Right renal pelvis (tissue), 4 donors: ENCODE data around the gene CLDN5. TPM values are rescaled to one million over a fixed set of nuclear protein-coding genes. Genes with fewer than 3 reads are reported as not detected.

ENCODE experiments used
- DNase-seq, 4 donors: peaks; one replicate each; pipeline ENCODE4 v3.0.0-alpha.2; 2013; ENCODE audit warnings: low read depth in 4 of 4, low spot score in 3 of 4, missing footprints in 1 of 4
- polyA plus RNA-seq, 4 donors: library from polyadenylated mRNA; unstranded; fragments of 120-200 nt; gene quantifications; one replicate each; pipeline ENCODE4 v1.2.1, GENCODE V29; 2013; ENCODE audit not compliant: insufficient read length in 4 of 4

Gene CLDN5
- polyA plus RNA-seq, result 10 to 100 TPM; 24.1 to 51.9 (median 26.2) TPM

- peak in 1 of 4 donors; percentile 32 for DNase-seq
These were observed at the start of gene CLDN5 for GRCh38 chr22:19524170-19525115. Gene CLDN5, minus strand, starts transcription at chr22:19524410. Its CDS starts 155 bp downstream, at chr22:19524255.

GRCh38 chr22:19571995-19572394, 47.8 kb upstream of the CLDN5 start:
- DNase-seq, result no peak

GRCh38 chr22:19571207-19571795, 47.1 kb upstream of the CLDN5 start:
- no peak for DNase-seq

GRCh38 chr22:19569976-19570375, 45.8 kb upstream of the CLDN5 start:
- no peak for DNase-seq

GRCh38 chr22:19569276-19569640, 45.0 kb upstream of the CLDN5 start:
- DNase-seq, result no peak

- DNase-seq, result no peak
These were observed 44.4 kb upstream of the CLDN5 start for GRCh38 chr22:19568337-19569275.

- no peak for DNase-seq
These were observed 43.2 kb upstream of the CLDN5 start for GRCh38 chr22:19567157-19568009.

GRCh38 chr22:19566279-19567156, 42.3 kb upstream of the CLDN5 start:
- DNase-seq, result no peak

- no peak for DNase-seq
These were observed 41.4 kb upstream of the CLDN5 start for GRCh38 chr22:19565382-19566278.

- no peak for DNase-seq
These were observed 35.7 kb upstream of the CLDN5 start for GRCh38 chr22:19559956-19560355.

- DNase-seq, result no peak
These were observed 35.2 kb upstream of the CLDN5 start for GRCh38 chr22:19559324-19559811.

- DNase-seq, result no peak
These were observed 32.8 kb upstream of the CLDN5 start for GRCh38 chr22:19556963-19557545.

GRCh38 chr22:19555651-19556050, 31.4 kb upstream of the CLDN5 start:
- DNase-seq, result no peak

GRCh38 chr22:19554834-19555404, 30.7 kb upstream of the CLDN5 start:
- no peak for DNase-seq

- DNase-seq, result no peak
These were observed 29.0 kb upstream of the CLDN5 start for GRCh38 chr22:19553201-19553600.

GRCh38 chr22:19550382-19550781, 26.2 kb upstream of the CLDN5 start:
- no peak for DNase-seq

- DNase-seq, result no peak
These were observed 25.2 kb upstream of the CLDN5 start for GRCh38 chr22:19549428-19549827.
